Osteocyte (in vitro differentiated cells): ENCODE data around the gene MADCAM1. TPM values are rescaled to one million over a fixed set of nuclear protein-coding genes. Genes with fewer than 3 reads are reported as not detected.
"Not testable (repeated sequence)": the region's sequence is repeated elsewhere in the genome, so short reads cannot be mapped to it uniquely, and the experiment has no call there.

Source experiments
- DNase-seq: peaks from one replicate; pipeline ENCODE4 v3.0.0; 2021; ENCODE audit warnings: mixed read lengths; ENCODE audit not compliant: unreplicated experiment; ENCODE audit errors: extremely low spot score
- H3K27ac Mint-ChIP-seq: one replicate; pipeline ENCODE4 v1.8.0; 2021; ENCODE audit warnings: mild to moderate bottlenecking, mixed read lengths; ENCODE audit not compliant: unreplicated experiment
- H3K27me3 Mint-ChIP-seq: one replicate; pipeline ENCODE4 v1.8.0; 2021; ENCODE audit warnings: mixed read lengths; ENCODE audit not compliant: unreplicated experiment
- H3K36me3 Mint-ChIP-seq: one replicate; pipeline ENCODE4 v1.8.0; 2021; ENCODE audit warnings: mixed read lengths; ENCODE audit not compliant: unreplicated experiment
- H3K4me1 Mint-ChIP-seq: one replicate; pipeline ENCODE4 v1.8.0; 2021; ENCODE audit warnings: mixed read lengths; ENCODE audit not compliant: unreplicated experiment
- H3K4me3 Mint-ChIP-seq: one replicate; pipeline ENCODE4 v1.8.0; 2021; ENCODE audit warnings: mild to moderate bottlenecking, moderate library complexity, mixed read lengths; ENCODE audit not compliant: unreplicated experiment
- H3K9me3 Mint-ChIP-seq: one replicate; pipeline ENCODE4 v1.8.0; 2021; ENCODE audit warnings: mixed read lengths; ENCODE audit not compliant: unreplicated experiment
- CTCF ChIP-seq: fragments of 200-600 bp; sonication (generic); IDR thresholded peaks from 2 replicates; pipeline ENCODE4 v1.5.0; 2021; ENCODE audit warnings: antibody characterized with exemption, mild to moderate bottlenecking, moderate library complexity
- total RNA-seq: library from RNA; stranded (reverse); gene quantifications from 2 replicates; pipeline ENCODE4 v1.2.1, GENCODE V29; 2021

The MADCAM1 gene
- total RNA-seq, 1 donor from 2014 or later = 1.3 TPM

GRCh38 chr19:480016-480855 lies 16.1 kb upstream of the MADCAM1 start:
- peaks cover 8% of the 10 kb centered on the region for H3K27me3 Mint-ChIP-seq
- H3K36me3 Mint-ChIP-seq = no peaks in the 10 kb centered on the region
- H3K9me3 Mint-ChIP-seq = peaks cover 5% of the 10 kb centered on the region
- peak overlapping the region; percentile 63 for H3K4me3 Mint-ChIP-seq
- peak; percentile 93 for DNase-seq
- peaks cover 10% of the 10 kb centered on the region for H3K4me1 Mint-ChIP-seq
- peak overlapping the region; percentile 88 for H3K27ac Mint-ChIP-seq
- TF ChIP-seq CTCF = peak; percentile 71

- not testable (repeated sequence) for H3K4me3 Mint-ChIP-seq, DNase-seq, H3K36me3 Mint-ChIP-seq, H3K9me3 Mint-ChIP-seq, H3K27ac Mint-ChIP-seq
- Mint-ChIP-seq H3K4me1 (peaks cover 17% of the 10 kb centered on the region), H3K27me3 (peaks cover 12% of the 10 kb centered on the region)
These were observed 15.2 kb upstream of the MADCAM1 start for GRCh38 chr19:481100-481499.

- Mint-ChIP-seq H3K36me3 (no peaks in the 10 kb centered on the region), H3K9me3 (peaks cover 5% of the 10 kb centered on the region), H3K27ac (no peak overlapping the region), H3K4me1 (peaks cover 19% of the 10 kb centered on the region), H3K4me3 (no peak overlapping the region), H3K27me3 (peaks cover 12% of the 10 kb centered on the region)
- no peak for DNase-seq
- TF ChIP-seq CTCF = no peak
These were observed 13.9 kb upstream of the MADCAM1 start for GRCh38 chr19:482186-483041.

GRCh38 chr19:483332-484072 lies 12.8 kb upstream of the MADCAM1 start:
- no peak for TF ChIP-seq CTCF
- Mint-ChIP-seq H3K9me3 (peaks cover 5% of the 10 kb centered on the region), H3K36me3 (no peaks in the 10 kb centered on the region), H3K4me1 (peaks cover 25% of the 10 kb centered on the region), H3K27ac (no peak overlapping the region), H3K27me3 (peaks cover 12% of the 10 kb centered on the region), H3K4me3 (no peak overlapping the region)
- DNase-seq = no peak

GRCh38 chr19:484494-484893 lies 11.8 kb upstream of the MADCAM1 start:
- Mint-ChIP-seq H3K4me3 (no peak overlapping the region), H3K27me3 (peaks cover 12% of the 10 kb centered on the region), H3K4me1 (peaks cover 24% of the 10 kb centered on the region), H3K36me3 (no peaks in the 10 kb centered on the region), H3K27ac (no peak overlapping the region), H3K9me3 (peaks cover 5% of the 10 kb centered on the region)
- no peak for TF ChIP-seq CTCF
- no peak for DNase-seq
